Endothelial cell of umbilical vein (primary cell): ENCODE results near the gene EML6. TPM values are rescaled to one million over a fixed set of nuclear protein-coding genes. Genes with fewer than 3 reads are reported as not detected.

Source experiments
- BruUV-seq: library from RNA; stranded (reverse); fragments of 400-500 nt; replicated peaks from 2 replicates; lab custom pipeline; 2021; lab: Mats Ljungman, UMichigan
- CTCF ChIA-PET: fragments of 300-600, 350-600 bp; sonication (Branson Sonifier 250); formaldehyde crosslinking; loops from one replicate; lab custom pipeline; 2021; ENCODE audit warnings: antibody characterized with exemption, inconsistent platforms; lab: Charles Lee
- POLR2A ChIA-PET: fragments of 300-600, 350-600 bp; sonication (Branson Sonifier 250); formaldehyde crosslinking; loops from one replicate; lab custom pipeline; 2021; ENCODE audit warnings: antibody characterized with exemption, inconsistent platforms; lab: Charles Lee
- DNase-seq: peaks from one replicate; pipeline ENCODE4 v3.0.0-alpha.2; 2011; ENCODE audit warnings: low read depth, low spot score
- FAIRE-seq: peaks from 2 replicates; lab custom pipeline; 2011; peaks lifted over from hg19 to GRCh38; lab: Jason Lieb, UNC
- H2AFZ ChIP-seq: 2 replicates; pipeline ENCODE4 v1.6.0; 2012; ENCODE audit warnings: low read depth, low read length, control low read depth, inconsistent platforms
- H3K27ac ChIP-seq: 2 replicates; pipeline ENCODE4 v1.5.1; 2011; ENCODE audit warnings: low read depth, mild to moderate bottlenecking, control low read depth, low read length, moderate library complexity; ENCODE audit not compliant: insufficient read depth
- H3K27me3 ChIP-seq, 2 experiments: 2 replicates each; pipeline versions ENCODE4 v1.6.0 to v1.6.1; 2011; ENCODE audit warnings: low read length in 2 of 2, mixed read lengths in 1 of 2; ENCODE audit not compliant: control insufficient read depth in 2 of 2, insufficient read depth in 2 of 2
- H3K36me3 ChIP-seq, 2 experiments: 2 replicates in 1 of 2; 3 replicates in 1 of 2; pipeline ENCODE4 v1.5.1; 2011; ENCODE audit warnings: low read length in 2 of 2, mild to moderate bottlenecking in 1 of 2, moderate library complexity in 1 of 2; ENCODE audit not compliant: control insufficient read depth in 2 of 2, insufficient read depth in 2 of 2; ENCODE audit errors: extremely low read depth in 1 of 2
- H3K4me1 ChIP-seq: 3 replicates; pipeline ENCODE4 v1.5.1; 2011; ENCODE audit warnings: mild to moderate bottlenecking, low read length; ENCODE audit not compliant: control insufficient read depth, insufficient read depth; ENCODE audit errors: extremely low read depth
- H3K4me2 ChIP-seq: 2 replicates; pipeline ENCODE4 v1.6.1; 2011; ENCODE audit warnings: low read length, control low read depth, mixed read lengths; ENCODE audit not compliant: insufficient read depth
- H3K4me3 ChIP-seq, 3 experiments: fragments of 200-600 bp in 1 of 3; sonication (generic), shearing (Covaris generic) in 1 of 3; replicated peaks in 1 of 3; 2 replicates each; pipeline ENCODE4 v1.5.1; 2011 to 2016; ENCODE audit warnings: control low read depth in 3 of 3, low read length in 3 of 3, mild to moderate bottlenecking in 2 of 3, inconsistent platforms in 1 of 3, low read depth in 1 of 3, moderate library complexity in 1 of 3; ENCODE audit not compliant: insufficient read depth in 1 of 3
- H3K79me2 ChIP-seq: 2 replicates; pipeline ENCODE4 v1.6.0; 2012; ENCODE audit warnings: low read length, inconsistent platforms; ENCODE audit not compliant: control insufficient read depth, insufficient read depth
- H3K9ac ChIP-seq: replicated peaks from 2 replicates; pipeline ENCODE3; 2011; ENCODE audit warnings: low read length, control low read depth; ENCODE audit not compliant: insufficient read depth; ENCODE audit errors: extremely low read depth
- H3K9me1 ChIP-seq: replicated peaks from 3 replicates; pipeline ENCODE4 v1.6.0; 2011; ENCODE audit warnings: mild to moderate bottlenecking, low read length; ENCODE audit not compliant: control insufficient read depth, insufficient read depth; ENCODE audit errors: extremely low read depth
- H3K9me3 ChIP-seq: replicated peaks from 2 replicates; pipeline ENCODE4 v1.5.1; 2012; ENCODE audit warnings: low read length, inconsistent platforms; ENCODE audit not compliant: control insufficient read depth, insufficient read depth
- H4K20me1 ChIP-seq: replicated peaks from 2 replicates; pipeline ENCODE3; 2011; ENCODE audit warnings: mild to moderate bottlenecking, low read length; ENCODE audit not compliant: control insufficient read depth, insufficient read depth; ENCODE audit errors: extremely low read depth
- EZH2 ChIP-seq: IDR thresholded peaks from 2 replicates; pipeline ENCODE4 v1.6.1; 2012; ENCODE audit warnings: borderline replicate concordance, low read depth, mild to moderate bottlenecking, moderate library complexity, low read length, inconsistent platforms; ENCODE audit not compliant: severe bottlenecking
- FOS ChIP-seq: IDR thresholded peaks from 2 replicates; pipeline ENCODE4 v1.6.1; 2011; ENCODE audit warnings: mild to moderate bottlenecking, low read length, moderate library complexity, borderline replicate concordance; ENCODE audit not compliant: insufficient read depth
- GATA2 ChIP-seq: IDR thresholded peaks from 2 replicates; pipeline ENCODE4 v1.7.0; 2011; ENCODE audit warnings: low read depth, mild to moderate bottlenecking, moderate library complexity, mixed read lengths, low read length; ENCODE audit not compliant: insufficient read length, insufficient read depth
- JUN ChIP-seq: IDR thresholded peaks from 2 replicates; pipeline ENCODE4 v1.6.1; 2011; ENCODE audit warnings: borderline replicate concordance, low read depth; ENCODE audit not compliant: insufficient read length, insufficient read depth
- MYC ChIP-seq: IDR thresholded peaks from one replicate; pipeline ENCODE4 v1.6.1; 2011; ENCODE audit warnings: mild to moderate bottlenecking, low read depth, low read length
- POLR2A ChIP-seq: IDR thresholded peaks from 2 replicates; pipeline ENCODE4 v1.6.1; 2012; ENCODE audit warnings: low read depth, mild to moderate bottlenecking, control low read depth, low read length
- POLR2AphosphoS5 ChIP-seq: IDR thresholded peaks from 2 replicates; pipeline ENCODE4 v1.6.1; 2012; ENCODE audit warnings: low read depth, mild to moderate bottlenecking, control low read depth, low read length, moderate library complexity; ENCODE audit not compliant: insufficient read depth
- dilution Hi-C: fragments of 300-500 bp; cut with MboI; formaldehyde crosslinking; loops from one replicate; pipeline ENCODE4 v1.15.0; 2019; ENCODE audit warnings: low sequenced_read_pairs; ENCODE audit not compliant: extremely low pct_ligation_motif_present
- intact Hi-C: fragments of 100-400 bp; cut with micrococcal nuclease; formaldehyde crosslinking; loops from one replicate; pipeline ENCODE4 v1.10.0; 2022
- polyA plus RNA-seq, 4 experiments: library from polyadenylated mRNA; depleted of rRNA in 3 of 4; stranded (reverse) in 3 of 4; unstranded in 1 of 4; fragments of >200 nt; gene quantifications; 2 replicates each; pipeline versions ENCODE4 v1.2.1 to v1.2.3, GENCODE V29; 2011 to 2012; ENCODE audit warnings: missing spikeins in 1 of 4
- total RNA-seq: library from RNA; stranded (reverse); gene quantifications from 2 replicates; pipeline ENCODE4 v1.2.3, GENCODE V29; 2021
- TF ChIP-seq, protein P1 (sequence below): IDR thresholded peaks from 2 replicates; pipeline ENCODE4 v1.6.1; 2011; ENCODE audit not compliant: insufficient read depth, insufficient read length
- TF ChIP-seq, protein P2 (sequence below), 2 donors: IDR thresholded peaks; 1 replicate in 1 of 2; 2 replicates in 1 of 2; pipeline ENCODE4 v1.5.1; 2011; ENCODE audit warnings: low read length in 2 of 2, mild to moderate bottlenecking in 2 of 2, moderate library complexity in 2 of 2, control low read depth in 1 of 2, inconsistent platforms in 1 of 2, low read depth in 1 of 2; ENCODE audit not compliant: insufficient read depth in 1 of 2; ENCODE audit errors: extremely low read depth in 1 of 2

The EML6 gene
- total and polyA plus RNA-seq, 2 donors (not counting 3 experiments of a cell fraction or from before 2014, with no cell fraction given) = 0.79 to 2.1 TPM

DNA sequence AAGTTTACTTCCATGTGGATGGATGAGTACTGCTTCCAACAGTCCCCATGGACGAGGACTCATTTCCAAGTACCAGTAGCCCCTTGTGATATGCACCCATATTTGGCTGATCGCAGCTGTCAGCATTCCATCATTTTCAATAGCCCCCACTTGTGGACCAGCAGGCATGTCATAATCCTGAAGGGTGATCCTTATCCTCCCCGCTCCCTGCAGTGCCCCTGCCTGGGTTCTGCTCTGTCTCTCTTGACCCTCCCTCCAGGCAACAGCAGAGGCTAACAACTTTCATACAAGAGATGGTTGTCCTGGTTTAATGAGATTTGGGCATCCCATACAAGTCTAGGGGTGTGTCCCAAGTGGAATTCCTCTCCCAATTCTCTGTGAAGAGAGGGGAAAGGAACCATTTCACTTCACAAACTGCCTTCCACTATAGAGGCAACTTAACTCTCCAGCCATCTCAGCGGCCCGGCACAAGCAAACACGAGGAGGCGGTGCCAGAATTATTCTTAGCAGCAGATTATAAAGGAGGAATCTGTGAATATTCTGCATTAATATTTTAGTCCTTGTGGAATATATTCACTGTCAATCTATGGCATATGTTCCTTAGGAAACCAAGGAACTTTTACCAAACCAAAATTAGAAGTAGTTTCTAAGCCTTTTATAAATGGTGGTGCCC lies 216.1 kb downstream of the EML6 start:
- BruUV-seq = no TSS peak
- intact Hi-C loops (no loop called here), dilution Hi-C loops (no loop called here)
- H3K27me3 ChIP-seq = peaks cover 6 to 8% of the 10 kb centered on the region in 2 experiments
- CTCF ChIA-PET = no interaction called here
- H3K9ac ChIP-seq = no peak overlapping the region
- H4K20me1 ChIP-seq = no peaks in the 10 kb centered on the region
- TF ChIP-seq EZH2 (no peak), GATA2 (no peak), MYC (no peak), FOS (no peak), POLR2AphosphoS5 (no peak), POLR2A (no peak), JUN (no peak)
- TF ChIP-seq, protein P1, sequence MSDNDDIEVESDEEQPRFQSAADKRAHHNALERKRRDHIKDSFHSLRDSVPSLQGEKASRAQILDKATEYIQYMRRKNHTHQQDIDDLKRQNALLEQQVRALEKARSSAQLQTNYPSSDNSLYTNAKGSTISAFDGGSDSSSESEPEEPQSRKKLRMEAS = no peak
- TF ChIP-seq, protein P2, sequence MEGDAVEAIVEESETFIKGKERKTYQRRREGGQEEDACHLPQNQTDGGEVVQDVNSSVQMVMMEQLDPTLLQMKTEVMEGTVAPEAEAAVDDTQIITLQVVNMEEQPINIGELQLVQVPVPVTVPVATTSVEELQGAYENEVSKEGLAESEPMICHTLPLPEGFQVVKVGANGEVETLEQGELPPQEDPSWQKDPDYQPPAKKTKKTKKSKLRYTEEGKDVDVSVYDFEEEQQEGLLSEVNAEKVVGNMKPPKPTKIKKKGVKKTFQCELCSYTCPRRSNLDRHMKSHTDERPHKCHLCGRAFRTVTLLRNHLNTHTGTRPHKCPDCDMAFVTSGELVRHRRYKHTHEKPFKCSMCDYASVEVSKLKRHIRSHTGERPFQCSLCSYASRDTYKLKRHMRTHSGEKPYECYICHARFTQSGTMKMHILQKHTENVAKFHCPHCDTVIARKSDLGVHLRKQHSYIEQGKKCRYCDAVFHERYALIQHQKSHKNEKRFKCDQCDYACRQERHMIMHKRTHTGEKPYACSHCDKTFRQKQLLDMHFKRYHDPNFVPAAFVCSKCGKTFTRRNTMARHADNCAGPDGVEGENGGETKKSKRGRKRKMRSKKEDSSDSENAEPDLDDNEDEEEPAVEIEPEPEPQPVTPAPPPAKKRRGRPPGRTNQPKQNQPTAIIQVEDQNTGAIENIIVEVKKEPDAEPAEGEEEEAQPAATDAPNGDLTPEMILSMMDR (IDR thresholded peaks at IDR 0.05; ENCODE audit: extremely low read depth in 1 of 2, insufficient read depth in 1 of 2, low read depth in 1 of 2, low read length in 2 of 2) = no peak
- POLR2A ChIA-PET = no interaction called here
- no peaks in the 10 kb centered on the region for H3K4me1 ChIP-seq
- H3K9me3 ChIP-seq = no peaks in the 10 kb centered on the region
- no peaks in the 10 kb centered on the region for H3K36me3 ChIP-seq
- H3K4me2 ChIP-seq = no peak overlapping the region
- no peaks in the 10 kb centered on the region for H3K79me2 ChIP-seq
- H2AFZ ChIP-seq = no peak overlapping the region
- FAIRE-seq (no peak), DNase-seq (no peak)
- H3K9me1 ChIP-seq = no peaks in the 10 kb centered on the region
- H3K27ac ChIP-seq = no peak overlapping the region
- H3K4me3 ChIP-seq = no peak overlapping the region
